ENCODE measurements around the gene SEMA3G.

SEMA3G gene

DNA sequence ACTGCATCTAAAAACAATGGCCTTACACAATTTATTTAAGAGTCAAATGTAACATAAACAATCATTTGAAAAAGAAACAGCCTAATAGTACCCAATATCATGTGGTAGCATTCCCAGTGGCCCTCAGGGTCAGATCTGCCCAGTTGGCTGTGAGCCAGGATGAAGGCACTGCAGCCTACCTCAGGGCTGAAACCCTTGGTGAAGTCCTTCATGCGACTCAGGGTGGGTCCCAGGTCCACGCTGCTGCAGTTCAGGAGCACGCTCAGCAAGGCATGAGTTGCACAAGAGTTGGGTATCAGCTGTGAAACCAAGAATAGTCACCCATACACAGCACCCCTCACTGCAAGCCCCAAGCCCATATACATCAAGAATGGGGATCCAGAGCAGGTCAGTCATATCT, 37.1 kb downstream of the SEMA3G start:
- no peak for DNase-seq

DNA sequence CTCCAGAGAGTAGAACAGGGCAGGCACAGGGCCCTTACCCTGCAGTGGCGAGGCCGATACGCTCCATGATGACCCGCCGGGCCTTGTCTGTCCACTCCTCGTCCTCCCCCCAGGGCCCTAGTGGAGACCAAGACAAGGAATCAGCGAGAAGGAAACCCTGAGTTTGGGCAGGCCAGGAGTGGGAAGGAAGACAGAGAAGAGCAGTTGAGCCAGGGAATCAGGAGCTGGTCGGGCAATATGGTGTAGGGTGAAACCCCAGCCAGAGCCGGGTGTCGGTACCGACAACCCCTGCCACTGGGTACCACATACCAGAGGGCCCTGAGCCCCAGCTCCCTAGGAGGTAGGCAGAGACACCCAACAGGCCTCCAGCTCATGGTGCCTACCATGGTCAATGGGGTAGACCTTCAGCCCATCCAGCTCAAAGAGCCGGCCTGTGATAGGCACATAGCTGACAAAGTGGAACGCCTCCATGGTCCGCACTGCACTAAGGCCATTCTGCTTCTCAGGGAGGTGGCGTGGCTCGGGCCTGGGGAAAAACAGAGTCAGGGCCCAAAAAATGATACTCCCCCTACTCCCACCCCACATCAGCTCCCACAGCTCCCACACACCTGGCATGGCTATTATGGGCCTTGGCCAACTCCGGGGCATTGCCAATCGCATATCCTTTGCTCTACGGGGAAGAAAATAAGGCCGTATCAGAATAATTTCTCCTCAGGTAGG, 38.0 kb downstream of the SEMA3G start:
- no peak for DNase-seq

DNA sequence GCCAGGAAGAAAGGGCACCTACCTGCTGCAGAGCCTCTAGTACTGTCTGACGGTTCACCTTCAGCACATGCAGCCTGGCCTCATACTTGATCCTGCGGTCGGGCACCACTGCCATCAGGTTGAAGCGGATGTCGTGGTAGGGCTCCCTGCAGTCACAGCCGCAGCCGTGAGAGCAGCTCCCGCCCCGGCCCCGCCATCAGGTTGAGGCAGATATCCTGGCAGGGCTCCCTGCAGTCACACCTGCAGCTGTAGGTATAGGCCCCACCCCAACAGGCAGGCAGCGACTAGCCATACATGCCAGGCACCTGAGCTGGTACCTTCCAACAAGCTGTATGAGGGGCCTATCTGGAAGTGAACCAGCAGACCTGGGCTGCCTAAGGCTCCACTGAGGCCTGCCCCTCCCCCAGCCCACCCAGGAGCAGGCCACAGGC, 38.7 kb downstream of the SEMA3G start:
- DNase-seq, result no peak

DNA sequence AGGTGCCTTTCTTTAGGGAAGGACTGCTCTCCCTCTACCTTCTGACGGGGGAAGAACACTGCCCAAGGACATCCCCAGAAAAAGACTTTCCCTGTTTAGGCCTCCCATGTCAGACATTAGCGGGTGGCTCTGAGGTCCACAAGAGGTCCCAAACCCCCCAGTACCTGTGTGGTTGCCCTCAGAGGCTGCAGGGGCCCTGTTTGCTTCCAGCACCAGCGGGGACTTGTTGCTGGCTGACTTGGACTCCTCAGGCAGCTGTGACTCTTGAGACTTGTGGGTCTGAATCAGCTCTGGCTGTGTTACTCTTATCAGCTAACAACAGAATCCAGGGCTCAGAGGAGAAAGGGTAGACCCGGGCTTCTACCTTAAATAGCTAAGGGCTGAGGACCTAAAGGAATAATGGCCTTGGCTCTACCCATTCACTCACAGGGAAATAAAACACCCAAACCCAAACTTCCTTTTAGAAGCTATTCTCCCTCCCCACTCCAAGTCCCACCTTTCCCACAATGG, 39.2 kb downstream of the SEMA3G start:
- no peak for DNase-seq

DNA sequence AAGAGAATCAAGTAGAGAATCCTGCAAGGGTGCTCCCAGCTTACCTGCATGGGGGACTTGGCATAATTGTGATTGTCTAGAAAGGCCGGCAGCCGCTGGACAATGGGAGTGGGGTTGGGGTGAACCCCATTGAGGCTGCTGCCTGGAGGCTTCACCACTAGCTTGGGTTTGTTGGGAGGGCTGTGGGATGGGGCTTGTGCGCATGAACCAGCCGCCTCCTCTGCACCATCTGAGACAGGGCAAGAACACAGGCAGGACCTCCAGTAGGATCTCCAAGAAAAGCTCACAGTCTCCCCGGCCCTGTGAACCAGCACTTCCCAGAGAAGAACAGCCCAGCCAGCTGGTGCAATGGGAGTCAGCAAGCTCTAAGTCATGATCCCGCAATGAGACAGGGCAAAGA, 39.8 kb downstream of the SEMA3G start:
- DNase-seq, result no peak

DNA sequence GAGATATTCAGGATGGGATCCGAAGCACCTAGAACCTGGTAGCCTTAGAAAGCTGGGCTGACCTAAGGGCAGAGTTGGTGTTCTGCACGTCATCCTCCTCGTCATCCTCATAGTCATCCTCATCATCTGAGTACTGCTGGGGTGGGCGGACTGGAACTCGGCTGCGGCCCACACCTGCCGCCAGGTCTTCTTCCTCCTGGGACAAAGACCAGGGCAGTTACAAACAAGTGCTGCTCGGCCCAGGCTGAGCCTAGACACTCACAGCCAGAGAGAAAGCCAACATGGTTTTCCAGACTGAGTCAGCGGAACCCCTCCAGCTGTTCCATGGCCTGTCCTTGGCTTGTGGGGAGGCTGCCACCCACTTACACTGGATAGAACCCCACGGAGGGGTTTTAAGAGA, 40.5 kb downstream of the SEMA3G start:
- DNase-seq, result no peak

DNA sequence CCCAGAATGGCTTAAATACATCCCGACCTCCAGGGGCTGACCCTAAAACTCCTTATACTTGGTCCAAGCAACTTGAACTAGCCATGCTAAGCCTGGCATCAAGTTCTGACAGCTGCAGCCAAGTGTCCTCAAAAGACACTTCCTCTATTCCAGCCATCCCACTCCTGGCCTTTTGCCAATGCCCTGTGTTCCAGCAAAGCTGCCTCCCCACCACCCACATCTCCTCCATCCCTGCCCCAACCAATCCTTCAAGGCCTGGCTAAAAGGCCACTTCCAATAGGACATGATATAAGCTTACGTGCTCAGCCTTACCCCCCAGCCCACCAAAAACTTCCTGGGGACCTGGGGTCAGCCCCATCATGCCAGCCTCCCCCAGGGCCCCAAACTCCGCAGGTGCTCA, 40.9 kb downstream of the SEMA3G start:
- no peak for DNase-seq

DNA sequence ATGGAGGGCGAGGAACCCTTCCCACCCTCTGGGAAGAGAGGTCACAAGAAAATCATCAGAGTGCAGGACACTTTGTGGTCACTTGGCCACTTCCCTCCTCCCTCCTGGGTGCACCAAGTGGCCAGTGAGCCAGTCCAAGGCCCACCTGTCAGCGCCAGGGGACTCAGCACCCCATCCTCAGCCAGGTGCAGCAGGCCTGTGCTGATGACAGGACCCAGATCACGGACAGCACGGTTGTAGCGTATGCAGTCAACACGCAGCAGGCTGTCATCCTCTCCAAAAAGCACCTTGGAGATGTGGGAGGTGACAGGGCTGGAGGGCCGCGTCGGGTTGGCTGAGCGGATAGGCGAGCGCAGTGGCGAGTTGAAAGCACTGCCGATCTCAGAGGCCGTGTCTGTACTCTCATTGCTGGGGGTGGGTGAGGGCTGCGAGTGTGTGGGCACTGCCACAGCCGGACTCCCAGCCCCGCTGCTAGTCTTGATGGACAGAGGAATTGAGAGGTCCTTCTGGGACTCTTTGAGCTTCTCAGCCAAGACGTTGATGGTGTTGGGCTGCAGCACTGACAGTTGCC, 41.5 kb downstream of the SEMA3G start:
- DNase-seq, result no peak

DNA sequence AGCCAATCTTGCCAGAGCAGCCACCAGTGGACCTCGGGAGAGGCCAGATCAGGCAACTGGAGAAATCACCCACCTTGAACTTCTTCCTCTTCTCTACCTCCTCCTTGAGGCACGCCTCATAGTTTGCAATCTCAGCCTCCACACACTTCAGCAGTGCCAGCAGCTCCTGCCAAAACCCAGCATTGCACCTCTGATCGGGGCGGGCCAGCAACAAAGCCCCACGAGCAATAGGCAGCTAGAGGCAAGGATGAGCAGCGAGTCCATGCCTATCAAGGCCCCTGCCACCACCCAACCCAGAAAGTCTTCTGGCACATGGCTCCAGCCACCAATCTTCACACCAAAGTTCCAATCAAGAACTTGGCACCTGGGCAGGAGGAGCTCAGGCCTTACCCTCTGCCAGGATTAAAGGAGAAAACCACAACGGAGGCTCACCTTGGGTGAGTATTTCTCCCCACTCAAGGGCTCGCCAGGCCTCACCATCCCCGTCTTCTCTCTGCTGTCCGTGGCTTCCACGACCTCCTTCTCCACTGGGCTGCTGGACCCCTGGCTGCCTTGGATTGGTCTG, 42.1 kb downstream of the SEMA3G start:
- no peak for DNase-seq

DNA sequence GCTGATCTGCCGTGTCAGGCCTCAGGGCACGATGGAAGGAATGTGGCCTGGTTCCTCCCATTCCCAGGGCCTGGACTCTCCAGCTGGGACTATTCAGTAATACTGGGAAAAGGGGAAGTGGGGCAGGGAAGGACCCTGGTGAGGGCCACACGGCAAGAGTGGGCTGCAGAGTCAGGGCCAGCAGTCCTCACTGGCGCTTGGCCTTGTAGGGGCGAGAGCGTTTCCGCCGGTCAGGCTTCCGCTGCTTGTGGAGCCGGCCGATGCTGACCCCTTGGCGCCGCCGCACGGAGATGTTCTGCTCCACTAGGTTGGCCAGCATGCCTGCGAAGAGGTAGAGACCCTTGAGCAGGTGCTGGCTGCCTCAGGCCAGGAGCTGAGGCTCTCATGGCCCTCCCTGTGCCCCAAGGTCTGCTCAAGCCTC, 42.8 kb downstream of the SEMA3G start:
- no peak for DNase-seq

DNA sequence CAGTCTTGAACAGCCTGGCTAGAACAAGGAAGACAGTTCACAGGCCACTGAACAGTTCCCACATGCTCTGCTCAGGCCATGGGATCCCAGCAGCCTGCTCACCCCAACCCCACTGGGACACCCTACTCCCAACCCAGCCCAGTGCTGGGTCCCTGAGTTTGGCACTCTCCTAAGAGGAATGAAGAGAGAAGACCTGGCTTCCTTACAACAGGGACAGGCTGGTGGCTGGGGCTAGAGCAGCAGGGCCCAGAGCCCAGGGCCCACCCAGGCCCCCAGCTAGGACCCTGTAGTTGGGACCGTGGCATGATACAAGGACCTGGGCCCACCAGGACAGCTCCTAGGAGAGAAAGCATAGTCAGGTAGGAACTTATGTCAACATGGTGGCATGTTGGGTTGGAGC, 43.4 kb downstream of the SEMA3G start:
- no peak for DNase-seq

DNA sequence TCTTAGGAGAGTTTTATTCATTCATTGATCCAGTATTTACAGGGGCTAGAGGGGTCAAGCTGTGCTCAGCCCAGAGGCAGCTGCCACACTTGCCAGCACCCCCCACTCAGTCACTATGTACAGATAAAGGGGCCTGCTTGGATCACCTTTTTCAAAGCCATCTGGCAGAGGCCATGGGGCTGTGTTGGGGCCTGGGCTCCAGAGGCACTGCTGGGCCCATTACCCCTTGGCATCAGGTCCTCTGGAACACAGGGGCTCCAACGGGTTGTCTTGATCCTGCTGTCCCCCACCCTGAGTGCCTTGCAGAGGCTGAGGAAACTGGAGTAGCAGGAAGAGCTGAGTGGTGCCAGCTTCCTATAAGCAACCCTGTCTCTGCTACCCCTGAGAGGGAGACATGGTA, 43.9 kb downstream of the SEMA3G start:
- DNase-seq, result no peak

DNA sequence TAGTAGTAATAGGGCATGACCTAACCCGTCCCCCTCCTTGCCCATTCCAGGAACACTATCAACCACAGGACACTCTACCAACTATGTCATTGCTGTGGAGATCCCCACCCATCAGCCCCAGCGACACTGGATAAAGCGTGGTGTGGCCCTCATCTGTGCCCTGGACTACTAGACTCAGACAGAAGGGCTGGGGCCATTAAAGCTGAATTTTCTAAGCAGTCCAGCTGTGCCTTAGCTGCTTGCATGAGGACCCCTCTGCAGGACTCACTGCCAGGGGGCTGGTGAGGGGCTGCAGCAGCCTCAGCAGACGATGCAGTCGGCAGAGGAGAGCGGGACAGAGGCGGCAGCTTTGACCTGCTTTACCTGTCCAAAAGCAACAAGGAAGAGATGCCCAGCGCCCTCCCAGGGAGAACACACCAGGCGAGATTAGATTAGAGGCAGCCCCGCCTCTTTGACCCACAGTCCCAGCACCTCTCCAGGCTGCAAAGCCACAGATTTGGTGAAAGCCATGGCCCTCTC, 44.6 kb downstream of the SEMA3G start:
- no peak for DNase-seq

DNA sequence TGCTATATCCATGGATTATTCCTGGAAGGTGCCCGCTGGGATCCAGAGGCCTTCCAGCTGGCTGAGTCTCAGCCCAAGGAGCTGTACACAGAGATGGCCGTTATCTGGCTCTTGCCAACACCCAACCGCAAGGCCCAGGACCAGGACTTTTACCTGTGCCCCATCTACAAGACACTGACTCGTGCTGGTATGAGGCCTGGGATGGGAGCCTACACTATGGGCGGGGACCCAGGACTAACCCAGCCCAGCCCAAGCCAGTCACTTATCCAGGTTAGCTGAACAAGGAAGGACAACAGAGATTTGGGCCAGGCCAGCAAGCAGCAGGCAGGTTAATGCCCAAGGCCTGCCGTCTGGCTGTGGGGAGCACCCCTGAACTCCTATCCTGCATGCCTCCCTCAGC, 45.3 kb downstream of the SEMA3G start:
- no peak for DNase-seq

DNA sequence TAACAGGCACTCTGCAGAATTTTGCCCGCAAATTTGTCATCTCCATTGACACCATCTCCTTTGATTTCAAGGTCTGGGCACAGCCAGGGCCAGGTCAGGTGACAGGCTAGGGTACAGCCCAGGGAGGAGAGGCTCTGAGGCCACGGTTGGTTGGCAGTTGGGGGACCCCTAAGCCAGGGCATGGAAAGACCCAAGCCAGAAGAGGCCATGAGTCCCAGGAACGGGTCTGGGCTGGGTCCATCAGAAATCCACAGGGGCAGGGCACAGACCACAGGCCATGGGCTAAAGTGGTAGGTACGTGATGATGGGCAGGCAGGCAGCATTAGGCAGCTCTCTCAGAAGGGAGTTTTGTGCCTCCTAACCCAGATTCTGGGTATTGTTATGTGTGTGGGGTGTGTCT, 45.8 kb downstream of the SEMA3G start:
- no peak for DNase-seq

DNA sequence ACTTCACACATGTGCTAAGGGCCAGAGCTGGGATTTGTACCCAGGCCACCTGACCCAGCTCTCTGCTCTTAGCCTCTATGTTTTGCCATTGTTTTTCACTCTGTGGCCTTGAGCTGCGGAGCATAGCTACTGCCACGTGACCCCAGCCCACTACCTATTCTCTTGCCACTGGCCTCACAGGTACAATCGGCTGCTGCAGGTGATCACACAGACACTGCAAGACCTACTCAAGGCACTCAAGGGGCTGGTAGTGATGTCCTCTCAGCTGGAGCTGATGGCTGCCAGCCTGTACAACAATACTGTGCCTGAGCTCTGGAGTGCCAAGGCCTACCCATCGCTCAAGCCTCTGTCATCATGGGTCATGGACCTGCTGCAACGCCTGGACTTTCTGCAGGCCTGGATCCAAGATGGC, 46.2 kb downstream of the SEMA3G start:
- DNase-seq, result no peak

DNA sequence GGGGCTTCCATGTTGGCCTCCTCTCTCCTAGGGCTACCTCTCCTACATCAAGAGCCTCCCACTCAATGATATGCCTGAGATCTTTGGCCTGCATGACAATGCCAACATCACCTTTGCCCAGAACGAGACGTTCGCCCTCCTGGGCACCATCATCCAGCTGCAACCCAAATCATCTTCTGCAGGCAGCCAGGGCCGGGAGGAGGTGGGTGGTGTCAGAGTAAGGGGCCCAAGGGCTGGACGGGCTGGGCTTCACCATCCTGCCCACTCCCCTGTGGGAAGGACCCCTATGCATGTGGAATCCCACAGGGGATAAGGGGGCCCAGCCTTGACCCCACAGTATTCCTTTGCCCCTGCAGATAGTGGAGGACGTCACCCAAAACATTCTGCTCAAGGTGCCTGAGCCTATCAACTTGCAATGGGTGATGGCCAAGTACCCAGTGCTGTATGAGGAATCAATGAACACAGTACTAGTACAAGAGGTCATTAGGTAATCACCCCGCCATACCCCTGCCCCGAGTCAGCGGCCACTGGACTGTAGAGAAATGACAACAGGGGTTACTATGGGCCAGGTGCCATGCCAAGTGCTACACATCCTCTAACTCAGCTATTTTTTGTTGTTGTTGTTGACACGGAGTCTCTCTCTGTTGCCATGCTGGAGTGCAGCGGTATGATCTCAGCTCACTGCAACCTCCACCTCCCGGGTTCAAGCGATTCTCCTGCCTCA, 47.1 kb downstream of the SEMA3G start:
- DNase-seq, result no peak

DNA sequence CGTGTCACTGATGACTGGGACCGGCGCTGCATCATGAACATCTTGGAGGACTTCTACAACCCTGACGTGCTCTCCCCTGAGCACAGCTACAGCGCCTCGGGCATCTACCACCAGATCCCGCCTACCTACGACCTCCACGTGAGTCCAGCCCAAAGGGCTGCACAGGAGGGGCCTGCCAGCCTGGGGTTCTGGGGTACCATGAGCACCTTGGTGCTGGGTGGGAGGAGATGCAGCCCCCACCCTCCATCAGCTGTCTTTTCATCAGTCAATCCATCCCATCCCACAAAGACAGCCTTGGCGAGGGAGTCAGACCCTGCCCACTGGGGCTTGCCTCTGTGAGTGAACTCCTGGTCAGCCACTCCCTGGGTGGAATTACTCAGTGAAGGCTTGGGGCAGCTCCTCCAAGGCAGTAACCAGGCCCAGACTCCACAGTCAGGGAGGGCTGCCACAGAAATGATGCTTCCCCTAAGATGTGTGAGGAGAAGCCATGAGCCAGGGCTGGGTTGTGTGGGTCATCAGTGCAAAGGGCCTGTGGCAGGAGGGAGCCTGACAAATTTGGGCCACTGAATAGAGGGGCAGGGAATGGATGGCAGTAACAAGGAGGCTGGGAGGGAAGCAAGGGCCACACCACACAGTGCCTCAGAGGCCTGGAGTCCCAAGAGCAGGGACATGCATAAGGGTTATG, 47.9 kb downstream of the SEMA3G start:
- DNase-seq, result no peak

DNA sequence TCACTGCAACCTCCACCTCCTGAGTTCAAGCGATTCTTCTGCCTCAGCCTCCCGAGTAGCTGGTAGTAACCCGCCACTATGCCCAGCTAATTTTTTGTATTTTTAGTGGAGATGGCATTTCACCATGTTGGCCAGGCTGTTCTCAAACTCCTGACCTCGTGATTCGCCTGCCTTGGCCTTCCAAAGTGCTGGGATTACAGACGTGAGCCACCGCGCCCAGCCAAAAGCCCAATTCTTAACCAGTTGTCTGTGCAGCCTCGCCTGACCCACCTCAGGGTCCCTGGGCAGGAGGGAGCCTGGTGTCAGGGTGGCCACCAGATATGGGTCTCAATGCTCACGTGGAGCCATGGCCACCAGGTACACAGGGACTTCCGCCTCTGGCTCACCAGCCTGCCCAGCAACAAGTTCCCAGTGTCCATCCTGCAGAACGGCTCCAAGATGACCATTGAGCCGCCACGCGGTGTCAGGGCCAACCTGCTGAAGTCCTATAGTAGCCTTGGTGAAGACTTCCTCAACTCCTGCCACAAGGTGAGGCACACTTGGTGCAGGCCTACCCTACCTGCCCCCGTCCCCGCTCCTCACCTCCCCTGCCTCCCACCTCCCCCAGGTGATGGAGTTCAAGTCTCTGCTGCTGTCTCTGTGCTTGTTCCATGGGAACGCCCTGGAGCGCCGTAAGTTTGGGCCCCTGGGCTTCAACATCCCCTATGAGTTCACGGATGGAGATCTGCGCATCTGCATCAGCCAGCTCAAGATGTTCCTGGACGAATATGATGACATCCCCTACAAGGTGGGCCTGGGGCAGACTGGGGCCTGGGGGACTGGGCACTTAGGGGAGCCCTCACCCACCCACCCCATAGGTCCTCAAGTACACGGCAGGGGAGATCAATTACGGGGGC, 48.6 kb downstream of the SEMA3G start:
- DNase-seq, result no peak

DNA sequence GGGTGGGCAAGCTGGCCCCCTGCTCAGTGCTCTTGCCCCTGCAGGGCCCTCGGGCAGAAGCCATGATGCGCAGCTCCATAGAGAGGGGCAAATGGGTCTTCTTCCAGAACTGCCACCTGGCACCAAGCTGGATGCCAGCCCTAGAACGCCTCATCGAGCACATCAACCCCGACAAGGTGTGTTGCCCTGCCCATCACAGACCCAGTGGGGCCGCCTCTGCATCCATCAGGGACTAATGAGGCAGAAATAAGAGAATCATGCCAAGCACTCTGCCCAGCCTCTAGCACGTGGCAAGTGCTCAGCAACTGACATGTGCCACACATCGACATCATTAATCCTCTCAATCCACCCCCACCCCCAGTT, 49.4 kb downstream of the SEMA3G start:
- DNase-seq, result no peak

DNA sequence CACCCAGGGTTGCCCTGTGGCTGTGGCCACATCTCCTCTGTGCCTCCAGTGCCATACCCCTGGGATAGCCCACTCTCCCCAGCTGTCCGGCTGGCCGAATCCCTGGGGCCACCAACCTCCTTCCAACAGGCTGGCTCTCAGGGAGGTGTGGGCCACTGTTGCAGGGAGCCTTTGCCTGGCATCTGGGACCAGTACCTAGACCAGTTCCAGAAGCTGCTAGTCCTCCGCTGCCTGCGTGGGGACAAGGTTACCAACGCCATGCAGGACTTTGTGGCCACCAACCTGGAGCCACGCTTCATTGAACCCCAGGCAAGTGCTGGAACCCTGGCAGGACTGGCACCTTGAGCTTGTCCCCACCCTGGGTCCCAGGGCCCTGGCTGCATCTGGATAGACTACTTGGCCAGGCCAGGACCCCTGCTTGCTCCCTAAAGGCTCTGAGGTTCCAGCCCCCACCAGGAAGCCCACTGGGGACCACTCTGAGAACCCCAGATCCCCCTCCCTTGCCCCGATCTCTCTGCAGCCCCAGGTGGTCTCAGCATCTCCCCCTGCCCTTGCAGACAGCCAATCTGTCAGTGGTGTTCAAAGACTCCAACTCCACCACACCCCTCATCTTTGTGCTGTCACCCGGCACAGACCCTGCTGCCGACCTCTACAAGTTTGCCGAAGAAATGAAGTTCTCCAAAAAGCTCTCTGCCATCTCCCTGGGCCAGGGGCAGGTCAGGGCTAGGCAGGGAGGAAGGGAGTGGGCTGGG, 50.0 kb downstream of the SEMA3G start:
- no peak for DNase-seq
